DLD1 (cell line): ENCODE data around the gene SLC5A6.

Experiments used
- in situ Hi-C: cut with HindIII; loops from 2 replicates; pipeline ENCODE4 v1.10.0; 2017; ENCODE audit warnings: low sequenced_read_pairs

Gene SLC5A6

GRCh38 chr2:27237341-27237945 lies 25.4 kb upstream of the SLC5A6 start:
- in situ Hi-C loops, result no loop called here

GRCh38 chr2:27236626-27237025 lies 24.6 kb upstream of the SLC5A6 start:
- in situ Hi-C loops, result no loop called here

GRCh38 chr2:27236136-27236535 lies 24.1 kb upstream of the SLC5A6 start:
- in situ Hi-C loops, result no loop called here

GRCh38 chr2:27233341-27233740 lies 21.3 kb upstream of the SLC5A6 start:
- in situ Hi-C loops, result no loop called here

- in situ Hi-C loops, result no loop called here
Observed at GRCh38 chr2:27231921-27232320, 19.9 kb upstream of the SLC5A6 start.

GRCh38 chr2:27227501-27227900 lies 15.4 kb upstream of the SLC5A6 start:
- in situ Hi-C loops, result no loop called here

GRCh38 chr2:27225526-27225925 lies 13.5 kb upstream of the SLC5A6 start:
- in situ Hi-C loops, result no loop called here

GRCh38 chr2:27223416-27223815 lies 11.3 kb upstream of the SLC5A6 start:
- in situ Hi-C loops, result no loop called here

- in situ Hi-C loops, result no loop called here
Observed at GRCh38 chr2:27222407-27222806, 10.3 kb upstream of the SLC5A6 start.

GRCh38 chr2:27221166-27221565 lies 9.1 kb upstream of the SLC5A6 start:
- in situ Hi-C loops, result no loop called here

GRCh38 chr2:27220091-27220490 lies 8.0 kb upstream of the SLC5A6 start:
- in situ Hi-C loops, result no loop called here

- in situ Hi-C loops, result no loop called here
Observed at GRCh38 chr2:27219091-27219490, 7.0 kb upstream of the SLC5A6 start.

GRCh38 chr2:27218614-27219013 lies 6.5 kb upstream of the SLC5A6 start:
- in situ Hi-C loops, result no loop called here

- in situ Hi-C loops, result no loop called here
Observed at GRCh38 chr2:27217173-27218121, 5.4 kb upstream of the SLC5A6 start, which contains the start of gene CAD. Gene CAD (plus strand): TSS chr2:27217369. CDS start chr2:27217552, 183 bp downstream.

- in situ Hi-C loops, result no loop called here
Observed at GRCh38 chr2:27216416-27217137, 4.5 kb upstream of the SLC5A6 start.

- in situ Hi-C loops, result no loop called here
Observed at GRCh38 chr2:27214941-27215340, 2.9 kb upstream of the SLC5A6 start.

- in situ Hi-C loops, result no loop called here
Observed at GRCh38 chr2:27212626-27213471, 781 bp upstream of the SLC5A6 start.

GRCh38 chr2:27211241-27211942 lies 676 bp downstream of the SLC5A6 start:
- in situ Hi-C loops, result no loop called here

- in situ Hi-C loops, result no loop called here
Observed at GRCh38 chr2:27209621-27210401, 2.3 kb downstream of the SLC5A6 start.
